GM12878 (cell line): ENCODE data around the gene CAMK2A.

Experiments used
- BCL11A ChIP-seq: IDR thresholded peaks from 2 replicates; pipeline ENCODE4 v1.6.1; 2011; ENCODE audit warnings: low read depth, low read length
- CHD2 ChIP-seq: IDR thresholded peaks from 2 replicates; pipeline ENCODE4 v1.6.1; 2011; ENCODE audit warnings: low read depth, low read length, improper control_type of control experiment, borderline replicate concordance
- CTCF ChIP-seq, 3 experiments: IDR thresholded peaks in 2 of 3; conservative IDR thresholded peaks in 1 of 3; 2 replicates each; pipeline ENCODE4 v1.5.1; 2011; ENCODE audit warnings: low read depth in 3 of 3, low read length in 3 of 3, mild to moderate bottlenecking in 3 of 3, control low read depth in 2 of 3, moderate library complexity in 2 of 3, inconsistent platforms in 1 of 3, mixed read lengths in 1 of 3; ENCODE audit not compliant: control insufficient read depth in 2 of 3, insufficient read depth in 1 of 3; ENCODE audit errors: extremely low read depth in 1 of 3
- RFX5 ChIP-seq: IDR thresholded peaks from 2 replicates; pipeline ENCODE4 v1.6.1; 2011; ENCODE audit warnings: low read depth, low read length, improper control_type of control experiment
- ZNF592 ChIP-seq: fragments of 450-650 bp; IDR thresholded peaks from 2 replicates; pipeline ENCODE4 v1.6.1; 2017; ENCODE audit warnings: mild to moderate bottlenecking, moderate library complexity
- TF ChIP-seq, protein P1 (sequence below): IDR thresholded peaks from 2 replicates; pipeline ENCODE4 v1.6.1; 2011; ENCODE audit warnings: borderline replicate concordance, low read depth, mild to moderate bottlenecking, moderate library complexity, mixed read lengths, low read length; ENCODE audit not compliant: insufficient read depth; ENCODE audit errors: extremely low read length

DNA sequence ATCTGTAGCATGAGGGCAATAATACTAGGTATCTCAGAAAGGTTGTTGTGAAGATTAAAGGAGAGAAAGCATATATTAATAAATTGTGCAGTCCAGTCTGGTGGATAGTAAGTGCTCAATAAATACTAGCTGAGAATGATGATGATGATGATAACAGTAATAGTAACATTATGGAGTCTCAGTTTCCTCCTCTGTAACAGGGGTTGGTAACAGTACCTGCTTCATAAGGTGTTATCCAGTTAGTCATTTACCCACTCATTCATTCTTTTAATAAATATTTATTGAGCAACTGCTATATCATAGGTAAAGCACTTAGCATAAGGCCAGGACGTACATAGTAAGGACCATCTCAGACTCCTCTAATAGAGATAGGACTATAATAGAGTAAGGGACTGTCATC, 92.1 kb downstream of the CAMK2A start:
- TF ChIP-seq CHD2 (no peak), ZNF592 (no peak), CTCF (IDR thresholded peaks at IDR 0.05 in 2 of 3, conservative IDR thresholded peaks at IDR 0.05 in 1 of 3; ENCODE audit: control insufficient read depth in 2 of 3, extremely low read depth in 1 of 3, insufficient read depth in 1 of 3, low read depth in 3 of 3, low read length in 3 of 3) (no peak), BCL11A (no peak), RFX5 (no peak)
- TF ChIP-seq, protein P1, sequence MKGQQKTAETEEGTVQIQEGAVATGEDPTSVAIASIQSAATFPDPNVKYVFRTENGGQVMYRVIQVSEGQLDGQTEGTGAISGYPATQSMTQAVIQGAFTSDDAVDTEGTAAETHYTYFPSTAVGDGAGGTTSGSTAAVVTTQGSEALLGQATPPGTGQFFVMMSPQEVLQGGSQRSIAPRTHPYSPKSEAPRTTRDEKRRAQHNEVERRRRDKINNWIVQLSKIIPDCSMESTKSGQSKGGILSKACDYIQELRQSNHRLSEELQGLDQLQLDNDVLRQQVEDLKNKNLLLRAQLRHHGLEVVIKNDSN: no peak
